ENCODE measurements around the gene PIANP. TPM values are rescaled to one million over a fixed set of nuclear protein-coding genes. Genes with fewer than 3 reads are reported as not detected.
A peak's percentile ranks its signal among the peaks of the same experiment; 100 is the strongest.

PIANP gene
- total RNA-seq, 2 experiments from 2014 or later, result 0.98 to 15.2 TPM

DNA sequence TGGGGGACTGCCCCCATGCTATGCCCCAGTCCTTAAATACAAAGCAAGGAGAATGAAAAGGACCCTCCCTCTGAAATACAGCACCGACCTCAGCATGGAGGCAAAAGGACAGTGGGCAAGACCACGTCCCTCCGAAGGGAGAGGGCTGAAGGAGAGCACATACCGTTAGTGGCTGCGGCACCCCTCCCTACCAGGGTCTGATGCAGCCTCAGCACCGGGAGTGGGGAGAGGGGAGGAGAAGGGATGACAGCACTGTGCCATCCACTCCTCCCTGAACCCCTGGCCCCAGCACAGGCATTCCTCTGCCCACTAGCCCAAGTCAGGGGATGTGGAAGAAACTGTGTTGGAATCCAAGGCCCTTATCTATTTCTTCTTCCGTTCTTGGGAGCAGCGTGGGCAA, 49.8 kb downstream of the PIANP start:
- no peaks in the 10 kb centered on the region for H3K9me3 ChIP-seq (ENCODE audit: low read length)

DNA sequence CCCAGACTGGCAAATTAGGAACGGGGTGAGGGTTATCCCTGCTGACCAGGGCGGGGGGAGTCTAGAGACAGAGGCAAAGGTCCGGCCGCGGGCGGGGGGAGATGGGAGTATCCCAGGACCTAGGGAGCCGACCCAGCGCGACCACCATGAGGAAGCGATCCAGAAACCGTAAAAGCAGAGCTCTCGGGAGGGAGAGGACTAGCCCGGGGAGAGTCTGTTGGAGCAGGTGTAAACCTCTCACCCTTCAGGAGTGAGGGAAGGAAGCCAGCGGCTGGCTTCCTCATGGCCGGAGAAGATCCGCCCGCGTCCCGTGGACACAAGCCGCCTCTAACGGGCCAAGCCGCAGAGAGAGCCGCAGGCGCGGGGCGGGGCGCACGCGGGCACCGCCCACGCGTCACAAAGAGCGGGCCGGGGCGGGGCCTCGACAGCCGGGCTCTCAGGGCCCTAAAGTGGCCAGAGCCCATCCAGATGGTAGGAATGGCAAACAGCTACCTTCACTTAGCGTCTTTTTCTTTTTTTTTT, 53.5 kb downstream of the PIANP start, which contains the start of gene ACRBP:
TSS of gene ACRBP (minus strand) at position 350 of the 522 bp plus-strand sequence. CDS start at position 284, 66 bp downstream.
- peak; percentile 80 for DNase-seq (ENCODE audit: low spot score)
- no TSS peak for BruUV-seq (replicated peaks)
- Histone ChIP-seq H3K4me1 (ENCODE audit: insufficient read depth, low read length, poor library complexity, severe bottlenecking) (peaks cover 36% of the 10 kb centered on the region), H3K36me3 (ENCODE audit: insufficient read depth, low read length) (peaks cover 5% of the 10 kb centered on the region), H4K20me1 (ENCODE audit: insufficient read depth, low read length) (no peaks in the 10 kb centered on the region), H3K79me2 (ENCODE audit: insufficient read depth, low read depth, low read length) (no peaks in the 10 kb centered on the region), H3K4me2 (ENCODE audit: low read length) (peak within 1 kb of the TSS; percentile 94), H3K4me3 (ENCODE audit: low read depth, low read length, poor library complexity, severe bottlenecking) (peak within 1 kb of the TSS; percentile 72), H3K9me2 (ENCODE audit: insufficient read depth, low read length) (no peaks in the 10 kb centered on the region), H3K27ac (ENCODE audit: low read depth, low read length, poor library complexity, severe bottlenecking) (no peak within 1 kb of the TSS), H2AFZ (ENCODE audit: low read length) (peak within 1 kb of the TSS; percentile 63; the same call in 1 of the 2 replicates), H3K9me3 (ENCODE audit: low read length) (no peaks in the 10 kb centered on the region)
- intact Hi-C loops (cut with micrococcal nuclease; ENCODE audit: unreplicated experiment), result no loop called here
- ChIA-PET POLR2A (interaction anchor here (0.8 to 1.4 kb wide), 2 partner anchors 15 to 16 kb away, joined by 4 to 5 read pairs; no protein-coding TSS in a partner anchor), CTCF (ENCODE audit: unreplicated experiment) (interaction anchor here (0.6 kb wide), 1 partner anchor 54 kb away, joined by 3 read pairs; the partner anchor contains the start of gene PIANP)
- no peak for TF ChIP-seq EZH2phosphoT487 (IDR thresholded peaks at IDR 0.05; ENCODE audit: borderline replicate concordance, low read depth, low read length)
- TF ChIP-seq, protein P1, sequence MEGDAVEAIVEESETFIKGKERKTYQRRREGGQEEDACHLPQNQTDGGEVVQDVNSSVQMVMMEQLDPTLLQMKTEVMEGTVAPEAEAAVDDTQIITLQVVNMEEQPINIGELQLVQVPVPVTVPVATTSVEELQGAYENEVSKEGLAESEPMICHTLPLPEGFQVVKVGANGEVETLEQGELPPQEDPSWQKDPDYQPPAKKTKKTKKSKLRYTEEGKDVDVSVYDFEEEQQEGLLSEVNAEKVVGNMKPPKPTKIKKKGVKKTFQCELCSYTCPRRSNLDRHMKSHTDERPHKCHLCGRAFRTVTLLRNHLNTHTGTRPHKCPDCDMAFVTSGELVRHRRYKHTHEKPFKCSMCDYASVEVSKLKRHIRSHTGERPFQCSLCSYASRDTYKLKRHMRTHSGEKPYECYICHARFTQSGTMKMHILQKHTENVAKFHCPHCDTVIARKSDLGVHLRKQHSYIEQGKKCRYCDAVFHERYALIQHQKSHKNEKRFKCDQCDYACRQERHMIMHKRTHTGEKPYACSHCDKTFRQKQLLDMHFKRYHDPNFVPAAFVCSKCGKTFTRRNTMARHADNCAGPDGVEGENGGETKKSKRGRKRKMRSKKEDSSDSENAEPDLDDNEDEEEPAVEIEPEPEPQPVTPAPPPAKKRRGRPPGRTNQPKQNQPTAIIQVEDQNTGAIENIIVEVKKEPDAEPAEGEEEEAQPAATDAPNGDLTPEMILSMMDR (conservative IDR thresholded peaks at IDR 0.05; ENCODE audit: low read length), result no peak

More for the DNA sequence above, 49.8 kb downstream of the PIANP start:
- Histone ChIP-seq H3K4me1 (ENCODE audit: insufficient read depth, low read length, poor library complexity, severe bottlenecking) (peaks cover 9% of the 10 kb centered on the region), H3K79me2 (ENCODE audit: insufficient read depth, low read depth, low read length) (no peaks in the 10 kb centered on the region), H2AFZ (ENCODE audit: low read length) (no peak overlapping the region), H3K36me3 (ENCODE audit: insufficient read depth, low read length) (peaks cover 14% of the 10 kb centered on the region), H4K20me1 (ENCODE audit: insufficient read depth, low read length) (no peaks in the 10 kb centered on the region), H3K27ac (ENCODE audit: low read depth, low read length, poor library complexity, severe bottlenecking) (no peak overlapping the region), H3K4me2 (ENCODE audit: low read length) (no peak overlapping the region), H3K9me2 (ENCODE audit: insufficient read depth, low read length) (no peaks in the 10 kb centered on the region), H3K4me3 (ENCODE audit: low read depth, low read length, poor library complexity, severe bottlenecking) (no peak overlapping the region)
- CTCF ChIA-PET (ENCODE audit: unreplicated experiment), result no interaction called here
- TF ChIP-seq EZH2phosphoT487 (IDR thresholded peaks at IDR 0.05; ENCODE audit: borderline replicate concordance, low read depth, low read length), result no peak
- TF ChIP-seq, protein P1 (conservative IDR thresholded peaks at IDR 0.05; ENCODE audit: low read length), result no peak
- POLR2A ChIA-PET, result no interaction called here
- no peak for DNase-seq (ENCODE audit: low spot score)
- no TSS peak for BruUV-seq (replicated peaks)
- intact Hi-C loops (cut with micrococcal nuclease; ENCODE audit: unreplicated experiment), result no loop called here

Measured in OCI-LY7 (cell line).